Activated T-helper 9 cell treated with anti-CD3 and anti-CD28 coated beads, Interleukin-2, amount 50 U/mL, for 16 hours (primary cell): ENCODE measurements around the gene LGALS8.
A peak's percentile ranks its signal among the peaks of the same experiment; 100 is the strongest.
"Not testable (repeated sequence)": the region's sequence is repeated elsewhere in the genome, so short reads cannot be mapped to it uniquely, and the experiment has no call there.

Experiments
- DNase-seq: peaks from one replicate; pipeline ENCODE4 v3.0.0-alpha.2; 2020; ENCODE audit warnings: low read depth

Gene LGALS8

GRCh38 chr1:236523704-236524141 lies at the start of gene LGALS8:
TSS of gene LGALS8 (plus strand) at chr1:236523982. CDS start at chr1:236526071, 2,089 bp downstream.
- DNase-seq: peak; percentile 81

- no peak for DNase-seq
Observed at GRCh38 chr1:236476019-236476418, 47.8 kb upstream of the LGALS8 start.

GRCh38 chr1:236480758-236481436 lies 42.9 kb upstream of the LGALS8 start:
- DNase-seq: no peak

- no peak for DNase-seq
Observed at GRCh38 chr1:236484310-236484971, 39.3 kb upstream of the LGALS8 start.

- no peak for DNase-seq
Observed at GRCh38 chr1:236486356-236487002, 37.3 kb upstream of the LGALS8 start.

GRCh38 chr1:236489161-236489560 lies 34.6 kb upstream of the LGALS8 start:
- DNase-seq: not testable (repeated sequence)

- DNase-seq: no peak
Observed at GRCh38 chr1:236489710-236490377, 33.9 kb upstream of the LGALS8 start.

- DNase-seq: no peak
Observed at GRCh38 chr1:236491469-236492136, 32.2 kb upstream of the LGALS8 start.

- no peak for DNase-seq
Observed at GRCh38 chr1:236492378-236492777, 31.4 kb upstream of the LGALS8 start.

- DNase-seq: no peak
Observed at GRCh38 chr1:236494082-236494481, 29.7 kb upstream of the LGALS8 start.

GRCh38 chr1:236494586-236495466 lies 29.0 kb upstream of the LGALS8 start:
- no peak for DNase-seq

- no peak for DNase-seq
Observed at GRCh38 chr1:236495467-236496112, 28.2 kb upstream of the LGALS8 start.

- DNase-seq: no peak
Observed at GRCh38 chr1:236497908-236498307, 25.9 kb upstream of the LGALS8 start.

GRCh38 chr1:236501093-236501492 lies 22.7 kb upstream of the LGALS8 start:
- no peak for DNase-seq

GRCh38 chr1:236502579-236502971 lies 21.2 kb upstream of the LGALS8 start:
- DNase-seq: no peak

- DNase-seq: no peak
Observed at GRCh38 chr1:236502972-236503639, 20.7 kb upstream of the LGALS8 start.

GRCh38 chr1:236504338-236504737 lies 19.4 kb upstream of the LGALS8 start:
- not testable (repeated sequence) for DNase-seq

- no peak for DNase-seq
Observed at GRCh38 chr1:236507022-236507700, 16.6 kb upstream of the LGALS8 start.

GRCh38 chr1:236508593-236509027 lies 15.2 kb upstream of the LGALS8 start:
- no peak for DNase-seq
